GM10266 (cell line): Measurements from ENCODE around the gene C9.
"Not testable (repeated sequence)": the region's sequence is repeated elsewhere in the genome, so short reads cannot be mapped to it uniquely, and the experiment has no call there.

Experiments used
- DNase-seq: peaks from one replicate; pipeline ENCODE4 v3.0.0; 2012; ENCODE audit errors: extremely low spot score
- CTCF ChIP-seq: IDR thresholded peaks from 2 replicates; pipeline ENCODE4 v1.5.1; 2012; ENCODE audit warnings: mild to moderate bottlenecking, low read depth; ENCODE audit not compliant: control insufficient read depth, insufficient read depth; ENCODE audit errors: missing control alignments

Gene C9

GRCh38 chr5:39240750-39241149 lies 123.5 kb downstream of the C9 start:
- TF ChIP-seq CTCF: no peak
- DNase-seq: no peak

GRCh38 chr5:39238366-39239105 lies 125.8 kb downstream of the C9 start:
- DNase-seq: no peak
- TF ChIP-seq CTCF: no peak

- DNase-seq: no peak
- no peak for TF ChIP-seq CTCF
Observed at GRCh38 chr5:39236718-39237117, 127.6 kb downstream of the C9 start.

GRCh38 chr5:39235648-39236047 lies 128.6 kb downstream of the C9 start:
- DNase-seq: no peak
- no peak for TF ChIP-seq CTCF

GRCh38 chr5:39234494-39234893 lies 129.8 kb downstream of the C9 start:
- not testable (repeated sequence) for DNase-seq
